22Rv1 (cell line): ENCODE results near the gene CCDC150.
"Not testable (repeated sequence)": the region's sequence is repeated elsewhere in the genome, so short reads cannot be mapped to it uniquely, and the experiment has no call there.

Experiments
- H3K27ac ChIP-seq: fragments of 450-650 bp; 2 replicates; pipeline ENCODE4 v1.5.1; 2017
- ZFX ChIP-seq: fragments of 450-650 bp; IDR thresholded peaks from 2 replicates; pipeline ENCODE4 v1.6.1; 2017; ENCODE audit warnings: antibody characterized with exemption, borderline replicate concordance
- TF ChIP-seq, protein P1 (sequence below): fragments of 450-650 bp; IDR thresholded peaks from 2 replicates; pipeline ENCODE4 v1.5.1; 2017; ENCODE audit warnings: mild to moderate bottlenecking

CCDC150 gene

DNA sequence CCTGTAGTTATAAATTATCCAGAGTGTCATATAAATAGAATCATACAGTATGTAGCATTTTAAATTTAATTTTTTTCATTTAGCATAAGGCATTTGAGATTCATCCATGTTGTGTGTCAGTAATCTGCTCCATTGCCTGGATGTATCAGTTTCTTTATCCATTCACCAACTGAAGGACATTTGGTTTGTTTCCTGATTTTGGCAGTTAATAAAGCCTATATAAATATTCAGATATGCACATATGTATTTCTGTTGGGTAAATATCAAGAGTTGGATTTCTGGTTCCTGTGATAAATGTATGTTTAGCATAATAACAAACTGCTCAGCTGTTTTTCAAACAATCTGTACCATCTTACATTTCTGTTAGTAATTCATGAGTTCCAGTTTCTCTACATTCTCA lies 39.9 kb downstream of the CCDC150 start:
- TF ChIP-seq ZFX, result no peak
- TF ChIP-seq, protein P1, sequence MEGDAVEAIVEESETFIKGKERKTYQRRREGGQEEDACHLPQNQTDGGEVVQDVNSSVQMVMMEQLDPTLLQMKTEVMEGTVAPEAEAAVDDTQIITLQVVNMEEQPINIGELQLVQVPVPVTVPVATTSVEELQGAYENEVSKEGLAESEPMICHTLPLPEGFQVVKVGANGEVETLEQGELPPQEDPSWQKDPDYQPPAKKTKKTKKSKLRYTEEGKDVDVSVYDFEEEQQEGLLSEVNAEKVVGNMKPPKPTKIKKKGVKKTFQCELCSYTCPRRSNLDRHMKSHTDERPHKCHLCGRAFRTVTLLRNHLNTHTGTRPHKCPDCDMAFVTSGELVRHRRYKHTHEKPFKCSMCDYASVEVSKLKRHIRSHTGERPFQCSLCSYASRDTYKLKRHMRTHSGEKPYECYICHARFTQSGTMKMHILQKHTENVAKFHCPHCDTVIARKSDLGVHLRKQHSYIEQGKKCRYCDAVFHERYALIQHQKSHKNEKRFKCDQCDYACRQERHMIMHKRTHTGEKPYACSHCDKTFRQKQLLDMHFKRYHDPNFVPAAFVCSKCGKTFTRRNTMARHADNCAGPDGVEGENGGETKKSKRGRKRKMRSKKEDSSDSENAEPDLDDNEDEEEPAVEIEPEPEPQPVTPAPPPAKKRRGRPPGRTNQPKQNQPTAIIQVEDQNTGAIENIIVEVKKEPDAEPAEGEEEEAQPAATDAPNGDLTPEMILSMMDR, result no peak
- H3K27ac ChIP-seq, result no peak overlapping the region

DNA sequence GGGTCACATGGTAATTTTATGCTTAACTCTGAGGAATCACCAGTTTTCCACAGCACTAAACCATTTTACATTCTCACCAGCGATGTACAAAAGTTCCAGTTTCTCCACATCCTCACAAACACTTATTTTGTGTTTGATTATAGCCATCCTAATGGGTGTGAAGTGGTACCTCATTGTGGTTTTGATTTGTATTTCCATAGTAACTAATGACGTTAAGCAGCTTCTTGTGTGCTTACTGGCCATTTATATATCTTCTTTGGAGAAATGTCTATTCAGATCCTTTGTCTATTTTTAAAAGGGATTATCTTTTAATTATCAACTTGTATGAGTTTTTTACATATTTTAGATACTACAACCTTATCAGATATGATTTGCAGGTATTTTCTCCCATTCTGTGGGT lies 42.0 kb downstream of the CCDC150 start:
- no peak overlapping the region for H3K27ac ChIP-seq
- TF ChIP-seq, protein P1, result no peak
- no peak for TF ChIP-seq ZFX

DNA sequence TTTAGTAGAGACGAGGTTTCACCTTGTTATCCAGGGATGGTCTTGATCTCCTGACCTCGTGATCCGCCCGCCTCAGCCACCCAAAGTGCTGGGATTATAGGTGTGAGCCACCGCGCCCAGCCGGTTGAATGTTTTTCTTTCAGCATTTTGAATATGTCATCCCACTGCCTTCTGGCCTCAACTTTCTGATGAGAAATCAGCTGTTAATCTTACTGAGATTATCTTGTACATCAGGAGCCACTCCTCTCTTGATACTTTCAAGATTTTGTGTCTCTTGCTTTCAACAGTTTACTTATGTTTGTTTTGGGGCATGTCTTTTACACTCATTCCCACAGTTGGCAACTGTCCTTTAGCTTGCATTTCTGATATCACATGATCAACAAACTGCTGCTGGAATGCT lies 46.3 kb downstream of the CCDC150 start:
- no peak for TF ChIP-seq ZFX
- TF ChIP-seq, protein P1, result no peak

DNA sequence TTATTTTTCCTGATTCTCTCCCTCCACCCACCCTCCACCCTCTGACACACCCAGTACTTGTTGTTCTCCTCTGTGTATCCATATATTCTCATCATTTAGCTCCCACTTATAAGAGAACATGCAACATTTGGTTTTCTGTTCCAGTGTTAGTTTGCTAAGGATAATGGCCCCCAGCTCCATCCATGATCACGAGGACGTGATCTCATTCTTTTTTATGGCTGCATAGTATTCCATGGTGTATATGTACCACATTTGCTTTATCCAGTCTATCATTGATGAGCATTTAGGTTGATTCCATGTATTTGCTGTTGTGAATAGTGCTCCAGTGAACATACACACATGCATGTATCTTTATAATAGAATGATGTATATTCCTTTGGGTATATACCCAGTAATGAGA lies 47.2 kb downstream of the CCDC150 start:
- not testable (repeated sequence) for H3K27ac ChIP-seq

More for the DNA sequence above, 46.3 kb downstream of the CCDC150 start:
- H3K27ac ChIP-seq, result no peak overlapping the region

DNA sequence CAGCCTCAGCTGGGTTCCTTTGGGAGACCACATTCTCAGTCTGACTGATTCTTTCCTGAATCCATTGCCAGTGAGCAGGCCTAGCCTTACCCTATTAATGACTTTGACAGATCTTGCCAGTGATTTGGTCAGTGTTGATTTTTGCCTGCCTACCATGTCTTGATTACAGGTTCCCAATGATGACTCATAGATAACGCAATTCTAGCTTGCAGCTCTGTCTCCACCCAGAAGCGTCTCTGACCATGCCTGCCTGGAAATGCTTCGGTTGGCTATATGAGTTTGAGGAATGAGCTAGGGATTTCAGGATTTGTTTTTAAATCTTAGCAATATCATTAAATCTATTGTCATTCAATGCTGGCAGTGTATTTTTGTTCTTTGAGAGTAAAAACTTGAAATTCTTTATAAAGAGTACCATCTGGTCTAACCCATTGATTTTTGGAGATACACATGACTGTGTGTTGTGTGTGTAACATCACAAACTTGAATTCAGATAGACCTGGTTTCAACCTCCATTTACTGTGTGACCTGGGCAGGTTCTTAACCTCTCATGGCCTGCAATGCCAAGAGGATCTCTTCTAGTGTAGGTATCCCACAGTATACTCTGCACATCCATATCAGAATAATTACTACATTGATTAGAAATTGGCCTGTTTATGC lies 57.0 kb downstream of the CCDC150 start:
- no peak overlapping the region for H3K27ac ChIP-seq
- no peak for TF ChIP-seq ZFX
- TF ChIP-seq, protein P1, result no peak

DNA sequence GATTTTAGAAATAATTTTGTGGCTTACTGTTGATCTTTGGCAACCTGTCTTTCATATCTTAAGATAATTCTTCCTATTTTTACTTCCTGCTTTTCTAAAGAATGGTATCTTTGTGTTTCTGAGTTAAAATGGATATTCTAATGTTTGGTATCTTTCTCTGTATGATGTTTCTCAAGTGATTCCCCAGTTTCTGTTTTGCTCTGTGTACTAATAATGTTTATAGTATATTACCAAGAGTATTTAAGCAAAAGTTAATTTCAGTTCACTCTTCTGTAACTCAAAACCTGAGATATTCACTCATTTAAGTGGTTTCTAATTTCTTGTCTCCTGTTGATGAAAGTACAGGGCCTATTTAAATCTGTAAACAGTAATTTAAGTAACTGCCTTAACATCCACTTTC lies 58.3 kb downstream of the CCDC150 start:
- TF ChIP-seq ZFX, result no peak
- TF ChIP-seq, protein P1, result no peak
- H3K27ac ChIP-seq, result no peak overlapping the region

DNA sequence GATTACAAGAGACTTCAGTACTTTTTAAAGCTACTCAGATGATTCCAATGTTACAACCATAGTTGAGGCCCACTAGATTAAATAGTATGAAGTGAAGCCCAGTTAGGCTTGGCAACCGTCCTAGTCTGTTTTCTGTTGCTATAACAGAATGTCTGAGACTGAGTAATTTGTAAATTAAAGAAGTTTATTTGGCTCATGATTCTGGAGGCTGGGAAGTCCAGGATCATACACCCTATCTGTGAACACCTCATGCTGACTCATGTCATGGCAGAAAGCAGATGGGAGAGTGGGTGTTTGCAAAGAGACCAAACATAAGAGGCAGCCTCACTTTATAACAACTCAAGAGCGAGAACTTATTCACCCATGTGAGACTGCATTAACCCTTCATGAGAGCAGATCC lies 63.1 kb downstream of the CCDC150 start:
- TF ChIP-seq, protein P1, result no peak
- no peak for TF ChIP-seq ZFX
- H3K27ac ChIP-seq, result no peak overlapping the region

DNA sequence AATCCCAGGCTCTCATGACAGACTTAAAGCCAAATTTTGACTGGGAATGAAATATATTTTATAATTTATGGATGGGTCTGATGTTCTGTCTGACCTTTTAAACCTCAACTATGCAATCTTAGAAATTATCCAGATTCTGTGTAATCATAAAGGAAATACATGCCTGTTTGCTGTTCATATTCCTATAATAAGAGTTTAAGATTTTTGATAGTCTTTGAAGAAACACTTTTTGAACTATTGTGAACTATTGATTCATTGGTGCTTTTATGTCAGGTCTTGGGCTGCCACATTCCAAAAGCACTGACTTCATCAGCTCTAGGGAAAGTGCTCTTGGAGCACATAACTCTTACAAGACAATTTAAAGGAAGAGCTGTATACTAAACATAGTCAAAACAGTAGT lies 64.2 kb downstream of the CCDC150 start:
- TF ChIP-seq, protein P1, result no peak
- no peak for TF ChIP-seq ZFX
- H3K27ac ChIP-seq, result no peak overlapping the region

DNA sequence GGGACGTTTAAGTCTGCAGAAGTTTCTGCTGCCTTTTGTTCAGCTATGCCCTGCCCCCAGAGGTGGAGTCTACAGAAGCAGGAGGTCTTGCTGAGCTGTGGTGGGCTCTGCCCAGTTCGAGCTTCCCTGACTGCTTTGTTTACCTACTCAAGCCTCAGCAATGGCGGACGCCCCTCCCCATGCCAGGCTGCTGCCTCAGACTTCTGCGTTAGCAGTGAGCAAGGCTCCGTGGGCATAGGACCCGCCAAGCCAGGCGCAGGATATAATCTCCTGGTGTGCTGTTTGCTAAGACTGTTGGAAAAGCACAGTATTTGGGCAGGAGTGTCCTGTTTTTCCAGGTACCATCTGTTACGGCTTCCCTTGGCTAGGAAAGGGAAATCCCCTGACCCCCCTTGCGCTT lies 70.5 kb downstream of the CCDC150 start:
- not testable (repeated sequence) for H3K27ac ChIP-seq
